SK-N-SH treated with all-trans-retinoic acid at 6 μM for 48 hours (cell line): ENCODE measurements around the gene AASS.

Experiments
- ARNTL ChIP-seq: fragments of 450-650 bp; formaldehyde crosslinking; IDR thresholded peaks from 2 replicates; pipeline ENCODE4 v1.5.0; 2020; ENCODE audit warnings: low read depth, mild to moderate bottlenecking, moderate library complexity, borderline replicate concordance
- BACH2 ChIP-seq: fragments of 250-450 bp; sonication (Bioruptor Pico); IDR thresholded peaks from 2 replicates; pipeline ENCODE4 v1.9.0; 2021; ENCODE audit warnings: mild to moderate bottlenecking, borderline replicate concordance
- CSRNP3 ChIP-seq: fragments of 250-450 bp; sonication (Bioruptor Pico); IDR thresholded peaks from 2 replicates; pipeline ENCODE4 v1.5.1; 2021; ENCODE audit warnings: mild to moderate bottlenecking, moderate library complexity
- GLIS3 ChIP-seq: fragments of 250-450 bp; sonication (Bioruptor Pico); IDR thresholded peaks from 2 replicates; pipeline ENCODE4 v1.5.0; 2020; ENCODE audit warnings: mild to moderate bottlenecking, moderate library complexity
- TOX ChIP-seq: fragments of 250-450 bp; sonication (Bioruptor Pico); IDR thresholded peaks from 2 replicates; pipeline ENCODE4 v1.8.0; 2021; ENCODE audit warnings: mild to moderate bottlenecking, moderate library complexity, borderline replicate concordance
- ZFP3 ChIP-seq: fragments of 250-450 bp; sonication (Bioruptor Pico); IDR thresholded peaks from 2 replicates; pipeline ENCODE4 v1.5.0; 2020; ENCODE audit warnings: mild to moderate bottlenecking, moderate library complexity
- ZNF565 ChIP-seq: fragments of 450-650 bp; formaldehyde crosslinking; conservative IDR thresholded peaks from 2 replicates; pipeline ENCODE4 v1.5.0; 2020; ENCODE audit warnings: low read depth, mild to moderate bottlenecking, moderate library complexity

GRCh38 chr7:122095642-122096041, 48.4 kb downstream of the AASS start:
- TF ChIP-seq TOX (CRISPR knock-in tag), result no peak
- no peak for TF ChIP-seq ZNF565 (CRISPR knock-in tag)
- TF ChIP-seq CSRNP3 (CRISPR knock-in tag), result no peak
- TF ChIP-seq ARNTL (CRISPR knock-in tag), result no peak
- TF ChIP-seq GLIS3 (CRISPR knock-in tag), result no peak
- TF ChIP-seq ZFP3, result no peak
- TF ChIP-seq BACH2 (CRISPR knock-in tag), result no peak
